T-helper 22 cell (primary cell): Measurements from ENCODE around the gene ST8SIA6.

ENCODE experiments used
- DNase-seq: peaks from one replicate; pipeline ENCODE4 v3.0.0-alpha.2; 2020; ENCODE audit warnings: low read depth

Gene ST8SIA6

DNA sequence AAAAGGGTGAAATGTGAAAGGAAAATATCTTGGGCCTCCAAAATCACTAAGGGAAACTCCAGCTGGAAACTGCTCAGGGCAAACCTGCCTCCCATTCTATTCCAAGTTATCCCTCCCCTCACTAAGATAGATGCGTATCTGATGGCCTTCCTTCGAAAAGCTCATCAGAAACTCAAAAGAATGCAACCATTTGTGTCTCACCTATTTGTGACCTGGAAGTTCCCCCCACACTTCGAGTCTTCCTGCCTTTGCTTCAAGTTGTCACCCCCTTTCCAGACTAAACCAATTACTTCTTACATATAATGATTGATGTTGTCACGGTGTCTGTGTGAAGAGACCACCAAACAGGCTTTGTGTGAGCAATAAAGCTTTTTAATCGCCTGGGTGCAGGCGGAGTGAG lies 69.3 kb downstream of the ST8SIA6 start:
- DNase-seq = no peak

GRCh38 chr10:17383801-17384555 lies 70.4 kb downstream of the ST8SIA6 start:
- no peak for DNase-seq

DNA sequence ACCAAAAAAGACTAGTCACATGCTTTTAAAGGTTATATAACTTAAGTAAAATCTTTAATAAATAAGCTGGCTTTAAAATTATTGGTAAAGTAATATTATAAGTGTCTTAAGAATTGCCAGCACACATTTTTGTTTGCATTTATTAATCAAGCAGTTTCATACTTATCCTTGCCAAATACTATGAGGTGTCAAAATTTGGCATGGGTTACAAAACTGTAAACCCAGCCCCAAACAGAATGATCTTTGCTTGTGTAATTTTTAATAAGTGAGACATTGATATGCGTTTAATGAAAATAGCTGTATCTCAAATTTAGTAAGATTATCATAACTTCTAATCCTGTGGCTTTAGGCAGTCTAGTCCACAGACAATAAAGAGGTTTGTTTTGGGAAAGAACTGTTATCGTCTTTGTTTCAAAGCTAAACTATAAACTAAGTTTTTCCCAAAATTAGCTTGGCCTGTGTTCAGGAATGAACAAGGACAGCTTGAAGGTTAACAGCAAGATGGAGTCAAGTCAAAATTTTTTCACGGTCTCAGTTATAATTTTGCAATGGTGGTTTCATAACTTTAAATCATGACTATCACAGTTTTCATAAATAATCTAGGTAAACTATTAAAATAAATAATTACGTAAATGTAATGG lies 72.8 kb downstream of the ST8SIA6 start:
- DNase-seq = no peak

GRCh38 chr10:17380888-17381287 lies 73.5 kb downstream of the ST8SIA6 start:
- no peak for DNase-seq

DNA sequence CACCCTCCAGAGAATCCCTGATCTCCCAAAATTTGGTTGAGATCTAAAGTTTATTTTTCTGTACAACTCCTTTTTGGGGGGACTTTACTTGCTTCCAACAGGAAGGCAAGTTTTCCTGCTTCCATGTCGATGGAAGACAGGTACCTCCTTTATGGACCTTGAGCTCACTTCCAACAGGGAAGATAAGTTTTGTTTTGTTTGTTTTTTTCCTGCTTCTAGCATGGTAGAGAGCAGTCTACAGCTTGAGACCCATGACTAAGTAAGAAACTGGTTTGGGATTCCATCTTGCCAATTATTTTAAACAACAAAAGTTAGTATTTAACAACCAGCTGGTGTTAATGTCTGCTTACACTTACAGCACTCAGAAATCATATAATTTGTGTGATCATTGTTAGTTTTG lies 74.4 kb downstream of the ST8SIA6 start:
- DNase-seq = no peak

DNA sequence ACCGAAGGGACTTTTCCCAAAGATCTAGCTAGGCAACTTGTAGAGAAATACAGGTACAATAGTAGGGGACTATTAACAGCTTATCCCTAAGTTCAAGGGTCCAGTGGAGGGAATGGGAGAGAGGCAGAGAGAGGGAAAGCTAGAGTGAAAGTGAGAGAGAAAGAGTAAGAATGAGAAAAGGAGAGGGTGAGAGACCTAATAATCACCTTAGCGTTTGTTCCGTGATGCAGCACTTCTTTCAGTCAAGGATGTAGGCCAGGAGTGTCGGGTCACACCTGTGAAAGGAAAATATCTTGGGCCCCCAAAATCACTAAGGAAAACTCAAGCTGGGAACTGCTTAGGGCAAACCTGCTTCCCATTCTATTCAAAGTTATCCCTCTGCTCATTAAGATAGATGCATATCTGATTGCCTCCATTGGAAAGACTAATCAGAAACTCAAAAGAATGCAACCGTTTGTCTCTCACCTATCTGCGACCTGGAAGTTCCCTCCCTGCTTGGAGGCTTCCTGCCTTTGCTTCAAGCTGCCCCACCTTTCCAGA lies 75.2 kb downstream of the ST8SIA6 start:
- DNase-seq = no peak

GRCh38 chr10:17375936-17376584 lies 78.3 kb downstream of the ST8SIA6 start:
- DNase-seq = no peak

DNA sequence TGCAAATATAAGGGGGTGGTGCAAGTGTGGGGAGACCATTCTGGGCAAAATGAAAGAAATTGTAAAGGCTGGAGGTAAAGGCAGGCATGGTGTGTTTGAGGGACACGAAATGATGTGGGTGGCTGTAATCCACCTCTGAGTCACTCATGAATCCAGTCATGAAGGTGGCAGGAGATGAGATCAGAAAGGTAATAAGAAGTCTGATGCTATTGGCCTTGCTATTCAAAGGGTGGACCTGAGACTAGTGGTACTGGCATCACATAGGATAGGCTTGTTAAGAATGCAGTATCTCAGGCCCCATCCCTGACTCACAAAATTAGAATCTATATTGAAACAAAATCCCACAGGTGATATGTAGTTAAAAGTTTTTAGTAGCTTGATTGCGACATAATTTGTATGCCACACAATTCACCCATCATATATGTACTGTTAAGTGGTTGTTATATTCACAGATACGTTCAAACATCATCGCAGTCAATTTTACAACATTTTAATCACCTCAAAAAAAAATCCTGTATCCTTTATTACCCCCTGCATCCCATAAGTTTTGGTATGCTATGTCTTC lies 85.6 kb downstream of the ST8SIA6 start:
- DNase-seq = no peak

DNA sequence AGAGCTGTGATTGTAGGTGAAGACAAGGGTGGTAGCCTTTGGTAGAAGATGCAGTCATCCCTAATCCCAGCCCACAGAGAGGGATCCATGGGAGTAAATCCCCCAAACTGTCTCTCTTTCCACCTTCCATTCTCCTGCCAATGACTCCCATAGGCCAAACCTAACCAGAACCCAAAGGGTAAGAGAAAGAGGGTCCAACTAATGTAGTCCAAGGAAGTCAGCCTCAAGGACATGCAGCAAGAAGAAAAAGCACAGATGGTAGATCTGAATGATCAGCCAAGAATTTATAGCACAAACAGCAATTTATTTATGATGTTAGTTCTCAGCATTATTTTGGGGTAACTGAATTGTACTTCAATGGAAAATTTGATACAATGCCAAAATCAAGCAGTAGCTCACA lies 87.7 kb downstream of the ST8SIA6 start:
- DNase-seq = no peak

DNA sequence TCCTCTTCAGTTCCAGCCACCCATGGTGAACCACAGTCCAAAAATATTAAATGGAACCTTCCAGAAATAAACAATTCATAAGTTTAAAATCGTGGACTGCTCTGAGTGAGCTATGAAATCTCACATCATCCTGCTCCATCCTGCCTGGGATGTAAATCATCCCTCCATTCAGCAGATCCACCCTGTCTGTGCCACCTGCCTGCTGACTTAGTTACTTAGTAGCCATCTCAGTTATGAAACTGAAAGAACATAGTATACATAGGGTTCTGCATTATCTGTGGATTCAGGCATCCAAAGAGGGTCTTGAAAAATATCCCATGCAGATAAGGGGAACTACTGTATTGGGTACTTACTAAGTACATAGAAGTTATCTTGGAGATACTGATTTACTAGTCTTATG lies 89.0 kb downstream of the ST8SIA6 start:
- DNase-seq = no peak

- DNase-seq = no peak
Observed at GRCh38 chr10:17358461-17358860, 95.9 kb downstream of the ST8SIA6 start.

DNA sequence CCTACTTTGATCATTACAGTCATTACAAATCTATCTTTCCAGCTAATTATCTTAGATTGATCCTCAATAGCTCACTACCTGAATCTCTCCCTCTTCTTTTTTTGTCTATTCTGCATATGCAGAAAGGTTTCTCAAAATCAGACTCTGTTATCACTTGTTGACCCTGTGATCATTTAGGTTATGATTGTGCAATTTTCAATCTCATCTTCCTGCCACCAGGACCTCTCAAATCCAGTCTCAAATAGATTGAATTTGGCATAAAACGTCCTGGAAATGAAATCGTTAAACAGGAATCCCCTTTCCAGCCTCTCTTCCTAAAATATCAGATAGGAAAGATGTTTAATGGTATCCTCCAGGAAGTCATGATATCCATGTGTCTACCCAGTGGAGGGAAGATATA lies 96.6 kb downstream of the ST8SIA6 start:
- DNase-seq = no peak

DNA sequence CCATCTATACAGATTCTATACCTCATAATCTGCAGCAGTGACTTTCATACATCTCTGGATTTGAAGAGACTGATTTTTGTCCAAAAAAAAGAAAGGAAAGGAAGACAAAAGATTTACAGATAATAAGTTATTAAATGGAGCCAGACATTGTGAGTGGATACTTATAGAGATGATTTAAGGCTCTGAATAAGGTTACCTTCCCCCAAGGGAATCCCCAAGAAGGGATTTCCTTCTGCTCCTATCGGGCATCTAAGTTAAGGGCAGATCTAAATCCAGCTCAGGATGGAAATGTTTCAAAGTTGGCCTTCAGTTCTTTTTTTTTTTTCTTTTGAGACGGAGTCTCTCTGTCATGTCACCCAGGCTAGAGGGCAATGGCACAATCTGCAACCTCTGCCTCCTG lies 97.6 kb downstream of the ST8SIA6 start:
- DNase-seq = no peak

DNA sequence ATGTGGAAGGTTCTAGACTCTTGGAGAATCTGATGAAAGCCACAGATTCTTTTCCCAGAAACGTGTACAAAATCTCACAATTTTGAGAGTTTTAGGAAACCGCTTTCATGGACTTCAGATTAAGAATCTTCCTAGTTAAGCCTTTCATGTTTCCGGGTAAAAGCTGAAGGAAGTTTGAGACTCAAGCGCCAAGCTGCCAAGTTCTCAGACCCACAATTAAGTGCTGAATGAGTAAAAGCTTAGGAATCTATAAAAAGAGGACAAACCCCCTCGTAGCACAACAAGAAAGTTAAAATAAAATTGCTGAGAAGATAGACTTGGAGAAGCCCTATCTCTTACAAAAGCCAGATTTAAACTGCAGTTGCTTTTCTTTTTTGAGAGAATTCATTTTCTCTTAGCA lies 99.6 kb downstream of the ST8SIA6 start:
- DNase-seq = no peak

DNA sequence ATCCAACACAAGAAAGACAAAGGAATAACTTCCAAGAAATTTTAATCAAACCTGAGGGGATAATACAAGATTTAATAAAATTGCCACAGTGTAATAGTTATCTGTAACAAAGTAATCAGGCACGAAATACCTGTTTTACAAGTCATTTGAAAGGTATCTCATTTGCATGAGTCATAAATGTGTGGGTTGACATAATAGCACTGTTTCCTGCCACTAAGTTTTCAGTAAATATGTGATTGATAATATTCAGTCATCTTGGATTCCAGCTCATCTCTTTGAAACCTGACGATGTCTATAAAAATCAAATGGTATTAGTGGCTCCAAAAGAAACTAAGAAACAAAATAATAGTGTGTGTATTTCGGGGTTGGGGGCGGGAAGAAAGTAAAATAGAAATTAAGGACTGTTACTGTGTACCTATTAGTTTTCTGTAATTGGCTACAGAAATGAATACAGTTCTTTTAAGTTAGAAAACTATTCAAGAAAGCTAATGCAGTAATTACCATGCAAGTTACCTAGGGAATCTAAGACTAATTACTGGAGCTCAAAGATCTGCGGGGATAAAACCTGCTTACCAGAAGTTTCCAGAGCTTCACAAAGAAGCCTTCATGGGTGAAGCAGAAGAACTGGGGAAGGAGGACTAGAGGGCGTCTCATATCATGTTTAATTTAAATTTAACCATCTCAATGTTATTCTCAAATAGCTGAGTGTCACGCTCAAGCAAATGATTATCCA lies 100.7 kb downstream of the ST8SIA6 start:
- no peak for DNase-seq

DNA sequence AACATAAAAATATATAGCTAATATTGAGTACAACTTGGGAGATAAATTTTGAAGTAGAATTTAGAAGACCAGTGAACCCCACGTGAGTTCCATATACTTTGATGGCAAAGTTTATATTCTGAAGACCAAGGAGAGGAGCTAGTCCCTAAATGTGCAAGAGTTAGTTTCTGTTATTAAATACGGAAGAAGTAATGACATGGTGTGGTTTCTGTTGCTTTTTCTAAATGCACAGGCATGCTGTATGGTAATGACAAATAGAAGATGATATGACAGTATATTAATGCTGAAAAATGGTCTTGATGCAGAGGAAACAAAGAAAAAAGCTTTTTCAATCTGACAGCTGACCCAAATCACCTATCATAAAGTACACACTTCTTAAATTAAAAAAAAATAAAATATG lies 101.8 kb downstream of the ST8SIA6 start:
- DNase-seq = no peak

DNA sequence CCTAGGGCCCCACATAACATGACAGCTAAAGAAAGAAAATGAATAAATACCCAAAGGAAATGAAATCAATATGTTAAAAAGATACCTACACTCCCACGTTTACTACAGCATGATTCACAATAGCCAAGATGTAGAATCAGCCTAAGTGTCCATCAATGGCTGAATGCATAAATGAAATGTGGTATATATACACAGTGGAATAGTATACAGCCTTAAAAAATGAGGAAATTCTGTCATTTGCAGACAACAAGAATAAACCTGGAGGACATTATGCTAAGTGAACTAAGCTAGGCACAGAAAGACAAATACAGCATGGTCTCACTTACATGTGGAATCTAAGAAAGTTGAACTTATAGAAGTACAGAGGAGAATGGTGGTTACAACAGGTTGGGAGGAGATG lies 102.9 kb downstream of the ST8SIA6 start:
- no peak for DNase-seq

DNA sequence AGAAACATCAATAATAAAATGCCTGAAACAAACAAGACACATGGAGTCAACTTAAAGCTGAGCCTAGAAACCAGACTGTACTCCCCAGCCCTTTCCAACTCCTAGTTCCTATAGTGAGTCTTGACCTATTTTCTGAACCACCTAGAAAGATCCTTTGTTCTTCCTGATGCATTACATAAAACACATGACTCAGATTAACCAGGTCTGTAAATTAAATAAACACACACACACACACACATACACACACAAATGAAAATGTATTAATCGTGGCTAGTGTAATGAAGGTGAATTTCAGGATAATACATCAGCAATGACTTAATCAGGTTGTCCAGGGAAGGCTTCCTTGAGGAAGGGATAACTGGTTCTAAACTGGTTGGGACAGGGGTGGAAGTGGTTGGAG lies 104.7 kb downstream of the ST8SIA6 start:
- no peak for DNase-seq

- no peak for DNase-seq
Observed at GRCh38 chr10:17348501-17349349, 105.7 kb downstream of the ST8SIA6 start.

DNA sequence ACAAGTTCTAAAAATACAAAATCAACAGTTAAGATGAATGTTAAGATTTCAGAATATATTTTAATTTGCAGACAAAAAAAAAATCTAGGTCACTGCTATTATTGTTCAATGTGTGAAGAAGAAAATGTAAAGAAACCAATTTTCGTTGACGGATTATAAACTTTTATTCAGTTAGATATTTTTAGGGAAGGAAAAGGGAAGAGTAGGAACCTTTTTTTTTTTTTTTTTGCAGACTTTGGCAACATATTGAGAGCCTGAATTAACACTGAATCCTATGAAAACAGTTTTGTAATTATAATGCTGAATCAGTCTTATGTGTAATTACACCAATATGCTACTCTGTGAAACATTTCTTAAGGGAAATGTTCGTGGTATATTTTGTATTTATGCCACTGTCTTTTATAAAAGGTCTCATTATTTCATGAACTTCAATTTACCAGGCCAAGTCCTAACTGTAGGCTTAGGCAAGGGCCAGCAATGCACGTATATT lies 106.3 kb downstream of the ST8SIA6 start:
- DNase-seq = no peak

- DNase-seq = no peak
Observed at GRCh38 chr10:17344206-17344605, 110.2 kb downstream of the ST8SIA6 start.
